Hematopoietic multipotent progenitor cell treated with erythropoietin and hydrocortisone succinate and interleukin-3 and kit ligand, for 8 days (in vitro differentiated cells): ENCODE measurements around the gene KRTAP2-4.
"Not testable (repeated sequence)": the region's sequence is repeated elsewhere in the genome, so short reads cannot be mapped to it uniquely, and the experiment has no call there.

Experiments
- DNase-seq: peaks from one replicate; pipeline ENCODE4 v3.0.0-alpha.2; 2015

The KRTAP2-4 gene

DNA sequence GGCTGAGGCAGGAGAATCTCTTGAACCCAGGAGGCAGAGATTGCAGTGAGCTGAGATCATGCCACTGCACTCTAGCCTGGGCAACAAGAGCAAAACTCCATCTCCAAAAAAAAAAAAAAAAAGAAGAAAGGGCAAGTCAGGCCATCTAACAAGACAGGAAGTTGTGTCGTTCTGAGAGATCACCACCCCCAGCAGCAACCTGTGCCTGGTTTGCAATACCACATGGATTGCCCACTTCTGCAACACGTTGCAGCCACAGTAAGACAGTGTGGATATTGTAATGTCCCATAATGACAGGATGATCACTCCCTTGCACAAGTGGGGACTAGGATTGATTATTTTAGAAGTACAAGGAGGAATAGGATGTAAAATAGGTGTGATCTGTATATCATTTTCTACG is 3.4 kb upstream of the KRTAP2-4 start:
- DNase-seq, result no peak

DNA sequence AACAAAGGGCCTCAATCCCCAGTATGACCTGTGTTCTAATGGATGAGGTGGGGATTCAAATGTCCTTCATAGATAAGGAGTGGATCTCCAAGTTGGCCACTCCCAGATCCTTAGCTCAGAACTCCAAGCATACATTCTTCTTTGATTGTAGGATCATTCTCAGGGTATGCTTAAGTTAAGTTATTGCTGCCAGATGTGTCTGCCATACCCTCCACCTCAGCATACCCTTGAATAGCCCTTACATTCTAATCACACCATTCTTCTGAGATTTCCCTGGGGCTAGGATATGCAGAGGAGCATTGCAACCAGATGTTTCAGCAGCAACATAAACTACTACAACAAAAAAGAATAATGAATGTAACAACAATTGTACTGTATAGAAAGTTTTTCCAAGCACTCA is 1.6 kb upstream of the KRTAP2-4 start:
- no peak for DNase-seq

DNA sequence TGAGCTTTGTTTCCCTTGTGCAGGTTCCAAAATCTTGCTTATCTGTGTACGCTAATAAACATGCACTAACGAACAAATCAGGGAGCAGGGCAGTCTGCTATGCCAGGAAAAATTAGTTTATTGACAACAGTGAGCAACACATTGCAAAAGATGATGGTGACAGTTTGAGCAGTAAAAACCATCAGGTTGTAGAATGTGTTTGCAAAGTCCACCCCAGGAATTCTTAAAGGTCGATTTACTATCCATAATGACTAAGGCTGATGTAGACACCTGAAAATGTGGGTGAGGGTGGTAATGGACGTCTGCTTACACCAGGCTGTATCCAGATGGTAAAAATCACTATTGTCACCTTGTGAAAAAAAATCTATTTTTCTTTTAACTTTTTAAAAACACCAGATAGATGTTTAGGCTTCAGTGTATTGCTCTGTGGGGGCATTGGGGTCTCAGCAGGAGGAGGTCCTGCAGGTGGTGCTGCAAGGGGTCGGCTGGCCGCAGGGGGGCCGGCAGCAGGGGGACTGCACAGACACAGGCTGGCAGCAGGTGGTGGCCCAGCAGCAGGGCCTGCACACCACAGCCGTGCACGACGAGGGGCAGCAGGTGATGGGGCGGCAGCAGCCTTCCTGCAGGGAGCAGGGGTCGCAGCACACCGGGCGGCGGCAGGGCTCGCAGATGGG is 526 bp downstream of the KRTAP2-4 start:
- not testable (repeated sequence) for DNase-seq

DNA sequence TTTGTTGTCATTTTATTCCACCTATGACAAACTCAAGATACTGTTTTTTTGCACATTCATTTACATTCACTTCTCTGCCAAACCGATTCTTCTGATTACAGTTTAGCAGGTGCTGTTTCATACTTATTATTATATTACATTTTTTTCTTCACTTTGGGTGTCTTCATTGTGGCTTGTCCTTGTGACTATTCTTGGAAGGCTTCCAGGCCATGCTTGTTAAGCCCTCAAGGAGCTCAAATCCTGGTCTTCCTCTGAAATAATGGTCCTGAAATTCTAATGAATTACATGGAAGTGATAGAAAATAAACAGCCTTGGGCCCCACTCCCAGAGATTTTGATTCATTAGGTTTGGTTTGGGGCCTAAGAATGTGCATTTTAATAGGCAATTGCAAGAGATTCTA is 1.4 kb downstream of the KRTAP2-4 start:
- DNase-seq, result no peak

DNA sequence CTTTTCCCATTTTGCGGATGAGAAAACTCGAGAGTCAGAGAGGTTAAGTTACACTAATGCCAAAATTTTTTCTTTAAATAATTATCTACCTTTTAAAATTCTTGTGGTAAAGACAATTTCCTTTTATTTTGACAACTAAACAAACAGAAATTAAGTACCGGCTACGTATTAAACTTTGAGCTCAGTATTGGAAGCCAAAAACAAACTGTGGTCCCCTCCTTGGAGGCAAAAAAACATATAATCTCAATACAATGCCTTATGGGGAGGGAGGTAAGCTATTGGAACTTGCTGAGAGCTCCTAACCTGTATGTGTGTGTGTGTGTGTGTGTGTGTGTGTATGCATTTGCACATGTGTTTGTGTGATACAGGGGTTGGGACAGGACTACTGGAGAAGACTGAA is 2.2 kb downstream of the KRTAP2-4 start:
- DNase-seq, result no peak

DNA sequence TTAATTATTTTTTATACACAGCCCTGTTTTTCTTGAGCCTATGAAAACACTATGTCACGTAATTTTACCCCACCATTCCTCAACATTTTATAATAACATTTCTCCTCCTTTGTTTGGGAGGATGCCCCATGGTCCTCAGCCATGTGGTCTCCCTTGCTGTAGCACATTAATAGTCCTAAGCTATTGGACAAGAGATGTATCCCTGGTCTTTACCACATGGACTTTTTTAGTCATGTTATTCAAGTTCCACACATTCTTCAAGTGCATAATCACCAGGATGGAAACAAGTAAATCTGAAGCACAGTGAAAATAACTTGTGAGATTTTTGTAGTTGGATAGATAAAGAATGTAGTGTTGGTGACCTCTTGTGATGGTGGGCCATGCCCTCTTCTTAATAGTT is 3.7 kb downstream of the KRTAP2-4 start:
- no peak for DNase-seq

DNA sequence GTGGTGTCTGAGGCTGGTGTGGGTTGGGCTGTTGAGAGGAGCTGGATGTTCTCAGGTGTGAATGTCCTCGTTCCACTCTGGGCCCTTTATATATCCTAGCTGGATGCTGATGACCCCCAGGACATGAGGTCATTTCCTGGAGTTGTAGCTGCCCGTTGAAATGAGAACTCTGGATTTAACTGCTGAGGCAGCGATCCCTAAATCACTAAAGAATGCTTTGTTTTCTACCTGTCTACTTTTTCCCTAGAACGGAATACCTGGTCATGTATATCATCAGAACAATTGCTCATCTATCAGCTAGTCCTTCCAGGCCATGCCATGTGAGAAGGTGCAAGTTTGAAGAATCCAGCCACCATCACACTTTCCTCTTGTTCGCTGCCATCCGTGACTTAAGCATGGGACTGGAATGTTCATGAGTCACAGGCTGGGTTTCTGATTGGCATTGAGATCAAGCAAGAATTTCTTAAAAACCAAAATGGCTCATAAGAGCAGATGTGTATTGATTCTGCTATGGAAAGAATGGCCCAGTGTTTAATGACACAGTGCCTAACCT is 5.6 kb downstream of the KRTAP2-4 start, which contains the start of gene KRTAP2-3:
Gene KRTAP2-3 (minus strand): TSS at position 63 of the 553 bp plus-strand sequence. CDS start 64 bp downstream, outside the sequence.
- no peak for DNase-seq

DNA sequence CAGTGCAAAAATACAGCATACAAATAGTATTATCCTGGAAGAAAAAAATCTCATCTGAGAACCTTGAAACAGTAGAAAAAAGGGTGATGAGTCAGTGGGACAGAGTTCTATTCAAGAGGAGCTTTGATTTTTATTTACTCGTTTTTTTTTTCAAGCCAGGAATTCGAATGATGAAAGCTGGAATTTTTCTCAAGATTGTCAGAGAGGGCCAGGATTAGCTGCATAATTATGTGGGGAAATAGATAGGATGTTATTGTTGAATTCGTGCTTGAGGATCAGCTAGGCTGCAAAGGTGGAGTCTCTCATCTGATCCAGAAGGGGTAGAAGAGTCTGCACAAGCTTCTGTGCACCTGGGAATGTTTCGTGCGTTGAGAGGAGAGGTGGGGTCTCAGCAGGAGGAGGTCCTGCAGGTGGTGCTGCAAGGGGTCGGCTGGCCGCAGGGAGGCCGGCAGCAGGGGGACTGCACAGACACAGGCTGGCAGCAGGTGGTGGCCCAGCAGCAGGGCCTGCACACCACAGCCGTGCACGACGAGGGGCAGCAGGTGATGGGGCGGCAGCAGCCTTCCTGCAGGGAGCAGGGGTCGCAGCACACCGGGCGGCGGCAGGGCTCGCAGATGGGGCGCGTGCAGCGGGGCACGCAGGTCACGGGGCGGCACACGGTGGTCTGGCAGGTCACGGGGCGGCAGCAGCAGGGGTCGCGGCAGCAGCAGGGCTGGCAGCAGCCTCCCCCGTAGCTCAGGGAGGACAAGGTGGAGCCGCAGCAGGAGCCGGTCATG is 6.2 kb downstream of the KRTAP2-4 start:
- not testable (repeated sequence) for DNase-seq

DNA sequence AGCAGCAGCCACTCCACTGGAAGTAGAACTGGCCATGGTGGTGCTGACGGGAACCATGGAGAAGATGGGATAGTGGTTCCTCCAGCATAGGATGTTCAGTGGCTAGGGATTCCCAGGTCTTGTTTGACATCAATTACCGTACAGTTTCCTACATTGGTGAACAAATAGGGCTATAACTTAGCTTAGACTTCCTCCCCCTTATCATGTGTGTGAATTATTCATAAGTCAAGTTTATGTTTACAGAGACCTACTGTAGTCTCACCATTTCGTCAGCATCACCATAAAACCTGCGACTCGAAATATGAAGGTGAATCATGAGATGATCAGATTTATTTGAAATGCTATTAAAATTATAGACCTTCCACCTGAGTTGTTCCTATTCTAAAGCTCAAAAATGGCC is 6.9 kb downstream of the KRTAP2-4 start:
- no peak for DNase-seq

DNA sequence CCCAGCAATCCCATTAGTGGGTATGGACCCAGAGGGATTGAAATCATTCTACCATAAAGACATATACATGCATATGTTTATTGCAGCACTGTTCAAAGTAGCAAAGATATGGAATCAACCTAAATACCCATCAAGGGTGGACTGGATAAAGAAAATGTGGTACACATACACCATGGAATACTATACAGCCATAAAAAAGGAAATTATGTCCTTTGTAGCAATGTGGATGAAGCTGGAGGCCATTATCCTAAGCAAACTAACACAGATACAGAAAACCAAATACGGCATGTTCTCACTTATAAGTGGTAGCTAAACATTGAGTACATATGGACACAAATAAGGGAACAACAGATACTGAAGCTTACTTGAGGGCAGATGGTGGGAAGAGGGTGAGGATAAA is 8.1 kb downstream of the KRTAP2-4 start:
- DNase-seq, result no peak

DNA sequence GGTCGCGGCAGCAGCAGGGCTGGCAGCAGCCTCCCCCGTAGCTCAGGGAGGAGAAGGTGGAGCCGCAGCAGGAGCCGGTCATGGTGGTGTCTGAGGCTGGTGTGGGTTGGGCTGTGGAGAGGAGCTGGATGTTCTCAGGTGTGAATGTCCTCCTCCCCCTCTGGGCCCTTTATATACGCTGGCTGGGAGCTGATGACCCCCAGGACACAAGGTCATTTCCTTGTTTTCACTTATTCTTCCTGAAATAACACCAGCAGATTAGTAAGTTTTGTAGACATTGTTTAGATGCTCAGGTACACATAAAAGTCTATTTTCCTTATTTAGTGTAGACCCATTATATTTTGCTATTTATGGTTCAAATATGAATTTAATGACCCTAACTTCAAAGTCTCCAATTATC is 10.5 kb downstream of the KRTAP2-4 start, which contains the start of gene KRTAP2-2:
Gene KRTAP2-2 (minus strand): TSS at position 101 of the 400 bp plus-strand sequence. CDS start 19 bp downstream, at position 82.
- not testable (repeated sequence) for DNase-seq

DNA sequence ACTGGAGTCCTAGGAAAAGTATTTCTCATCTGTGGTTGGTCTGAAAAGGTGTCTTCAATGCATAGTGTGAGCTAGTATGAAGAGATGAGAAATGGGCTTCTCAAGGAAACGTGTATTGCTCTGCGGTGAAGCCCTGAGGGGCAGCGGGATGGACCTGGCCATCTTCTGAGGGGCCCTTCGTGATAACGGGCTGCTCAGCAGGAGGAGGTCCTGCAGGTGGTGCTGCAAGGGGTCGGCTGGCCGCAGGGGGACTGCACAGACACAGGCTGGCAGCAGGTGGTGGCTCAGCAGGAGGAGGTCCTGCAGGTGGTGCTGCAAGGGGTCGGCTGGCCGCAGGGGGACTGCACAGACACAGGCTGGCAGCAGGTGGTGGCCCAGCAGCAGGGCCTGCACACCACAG is 11.1 kb downstream of the KRTAP2-4 start:
- not testable (repeated sequence) for DNase-seq

DNA sequence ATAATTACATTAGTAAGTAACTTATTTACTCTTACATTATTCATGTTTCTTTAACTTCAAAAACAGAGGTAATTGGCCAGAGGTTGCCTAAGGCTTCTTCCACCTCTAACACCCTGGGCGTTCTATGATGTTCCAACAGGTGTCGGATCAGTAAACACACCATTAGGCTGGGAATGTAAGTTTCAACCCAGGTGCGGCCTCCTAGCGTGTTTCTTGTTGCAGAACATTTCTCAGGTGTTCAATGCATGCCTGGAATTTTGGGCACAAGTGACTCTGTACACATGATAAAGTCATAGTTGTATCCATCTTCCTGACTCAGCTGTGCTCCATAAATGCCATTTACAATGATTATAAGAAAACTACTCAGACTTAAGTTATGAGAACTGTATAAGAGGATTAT is 11.7 kb downstream of the KRTAP2-4 start:
- DNase-seq, result no peak

DNA sequence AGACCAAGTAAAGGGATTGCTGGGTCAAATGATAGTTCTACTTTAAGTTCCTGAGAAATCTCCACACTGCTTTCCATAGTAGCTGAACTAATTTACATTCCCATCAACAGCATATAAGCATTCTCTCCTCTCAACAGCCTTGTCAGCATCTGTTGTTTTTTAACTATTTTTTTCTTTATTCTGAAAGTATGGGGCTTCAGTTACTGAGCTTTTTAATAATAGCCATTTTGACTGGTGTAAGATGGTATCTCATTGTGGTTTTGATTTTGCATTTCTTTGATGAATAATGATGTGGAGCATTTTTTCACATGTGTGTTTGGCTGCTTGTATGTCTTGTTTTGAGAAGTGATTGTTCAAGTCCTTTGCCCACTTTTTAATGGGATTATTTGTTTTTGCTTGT is 13.1 kb downstream of the KRTAP2-4 start:
- no peak for DNase-seq

DNA sequence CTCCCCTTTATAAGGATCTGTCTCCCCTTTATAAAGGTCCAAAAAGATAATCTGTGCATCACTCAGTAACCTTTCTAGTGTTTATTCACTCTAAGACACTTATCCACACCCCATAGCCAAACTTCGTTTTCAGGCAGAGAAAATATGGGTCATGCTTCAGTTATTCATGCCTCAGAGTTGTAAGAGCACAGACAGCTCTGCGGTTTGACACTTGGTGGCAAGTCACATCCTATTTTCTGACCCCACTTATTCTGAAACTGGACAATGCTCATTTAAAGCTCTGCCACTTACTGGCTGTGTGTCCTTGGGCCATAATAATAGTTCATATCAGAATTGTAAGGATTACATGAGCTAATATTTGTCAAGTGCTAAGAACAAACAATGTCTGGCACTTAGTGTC is 16.6 kb downstream of the KRTAP2-4 start:
- no peak for DNase-seq

DNA sequence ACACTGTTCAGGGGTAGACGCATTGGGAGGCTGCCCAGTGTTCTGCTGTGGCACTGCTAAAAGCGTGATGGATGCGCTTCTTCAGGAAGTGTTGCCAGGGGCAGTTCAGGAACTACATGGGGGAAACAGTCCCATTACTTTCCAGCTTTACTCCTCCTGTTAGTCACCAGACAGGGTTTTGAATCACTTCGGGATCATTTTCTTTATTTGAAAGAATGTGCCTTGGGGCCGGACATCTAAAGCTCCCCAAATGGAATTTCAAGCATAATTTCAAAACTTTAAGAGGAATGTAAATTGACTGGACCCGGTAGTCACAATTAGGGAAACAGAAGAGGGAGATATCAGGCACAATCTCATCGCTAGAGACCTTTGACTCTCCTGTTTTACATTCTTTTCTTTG is 17.2 kb downstream of the KRTAP2-4 start:
- no peak for DNase-seq

DNA sequence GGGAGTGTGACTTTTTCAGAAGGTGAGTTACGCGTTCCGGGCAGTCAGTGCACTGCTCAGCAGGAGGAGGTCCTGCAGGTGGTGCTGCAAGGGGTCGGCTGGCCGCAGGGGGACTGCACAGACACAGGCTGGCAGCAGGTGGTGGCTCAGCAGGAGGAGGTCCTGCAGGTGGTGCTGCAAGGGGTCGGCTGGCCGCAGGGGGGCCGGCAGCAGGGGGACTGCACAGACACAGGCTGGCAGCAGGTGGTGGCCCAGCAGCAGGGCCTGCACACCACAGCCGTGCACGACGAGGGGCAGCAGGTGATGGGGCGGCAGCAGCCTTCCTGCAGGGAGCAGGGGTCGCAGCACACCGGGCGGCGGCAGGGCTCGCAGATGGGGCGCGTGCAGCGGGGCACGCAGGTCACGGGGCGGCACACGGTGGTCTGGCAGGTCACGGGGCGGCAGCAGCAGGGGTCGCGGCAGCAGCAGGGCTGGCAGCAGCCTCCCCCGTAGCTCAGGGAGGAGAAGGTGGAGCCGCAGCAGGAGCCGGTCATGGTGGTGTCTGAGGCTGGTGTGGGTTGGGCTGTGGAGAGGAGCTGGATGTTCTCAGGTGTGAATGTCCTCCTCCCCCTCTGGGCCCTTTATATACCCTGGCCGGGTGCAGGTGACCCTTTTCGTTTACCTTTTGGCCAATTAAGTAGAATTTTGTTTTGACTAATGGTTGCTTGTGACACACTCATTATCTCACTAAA is 18.8 kb downstream of the KRTAP2-4 start, which contains the start of gene KRTAP2-1:
Gene KRTAP2-1 (minus strand): TSS at position 582 of the 731 bp plus-strand sequence. CDS start 49 bp downstream, at position 533.
- not testable (repeated sequence) for DNase-seq

DNA sequence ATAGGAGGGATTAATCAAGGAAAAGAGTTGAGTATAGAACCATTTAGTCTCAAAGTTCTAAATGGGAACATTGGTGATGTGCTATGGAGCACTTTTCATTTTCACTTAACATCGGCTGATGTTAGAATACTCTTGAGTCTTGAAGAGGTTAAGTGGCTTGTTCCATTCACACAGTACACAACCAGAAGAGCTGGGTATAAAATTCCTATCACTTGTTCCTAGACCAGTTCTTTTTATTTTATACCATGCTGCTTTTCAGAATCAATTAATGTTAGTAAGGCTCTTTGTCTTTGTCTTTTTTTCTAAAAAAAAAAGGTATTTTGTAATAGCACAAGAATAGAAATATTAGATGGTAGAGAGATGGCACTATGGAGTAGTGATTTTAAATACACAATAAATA is 22.7 kb downstream of the KRTAP2-4 start:
- no peak for DNase-seq

DNA sequence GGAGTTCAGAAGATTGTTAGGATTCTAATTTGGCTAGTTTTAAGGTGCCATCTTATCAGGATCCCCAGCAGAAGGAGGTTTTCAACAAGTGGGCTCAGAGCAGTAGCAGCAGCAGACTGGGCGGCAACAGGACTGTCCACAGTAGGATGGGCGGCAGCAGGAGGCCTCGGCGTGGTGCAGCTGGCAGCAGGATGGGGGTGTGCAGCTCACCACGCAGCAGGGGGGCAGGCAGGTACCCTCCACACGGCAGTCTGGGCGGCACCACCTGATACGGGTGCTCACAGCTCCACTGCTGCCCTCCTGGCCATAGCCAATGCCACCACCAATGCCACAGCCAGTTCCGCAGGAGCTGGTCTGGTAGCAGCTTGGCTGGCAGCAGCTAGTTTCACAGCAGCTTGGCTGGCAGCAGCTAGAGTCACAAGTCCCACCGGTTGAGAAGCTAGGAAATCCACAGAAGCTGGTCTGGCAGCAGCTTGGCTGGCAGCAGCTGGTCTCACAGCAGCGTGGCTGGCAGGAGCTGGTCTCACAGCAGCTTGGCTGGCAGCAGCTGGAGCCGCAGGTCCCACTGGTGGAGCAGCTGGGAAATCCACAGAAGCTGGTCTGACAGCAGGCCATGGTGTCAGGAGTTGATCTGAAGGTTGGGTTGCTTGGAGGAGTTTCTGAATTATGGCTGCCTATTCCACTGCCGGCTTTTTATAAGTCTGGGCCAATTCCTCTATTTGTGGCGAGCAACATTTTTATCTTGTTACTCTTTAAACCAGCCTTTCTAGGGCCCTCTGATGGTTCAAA is 24.7 kb downstream of the KRTAP2-4 start, which contains the start of gene KRTAP1-1:
Gene KRTAP1-1 (minus strand): TSS at position 668 of the 789 bp plus-strand sequence. CDS start 53 bp downstream, at position 615.
- not testable (repeated sequence) for DNase-seq

DNA sequence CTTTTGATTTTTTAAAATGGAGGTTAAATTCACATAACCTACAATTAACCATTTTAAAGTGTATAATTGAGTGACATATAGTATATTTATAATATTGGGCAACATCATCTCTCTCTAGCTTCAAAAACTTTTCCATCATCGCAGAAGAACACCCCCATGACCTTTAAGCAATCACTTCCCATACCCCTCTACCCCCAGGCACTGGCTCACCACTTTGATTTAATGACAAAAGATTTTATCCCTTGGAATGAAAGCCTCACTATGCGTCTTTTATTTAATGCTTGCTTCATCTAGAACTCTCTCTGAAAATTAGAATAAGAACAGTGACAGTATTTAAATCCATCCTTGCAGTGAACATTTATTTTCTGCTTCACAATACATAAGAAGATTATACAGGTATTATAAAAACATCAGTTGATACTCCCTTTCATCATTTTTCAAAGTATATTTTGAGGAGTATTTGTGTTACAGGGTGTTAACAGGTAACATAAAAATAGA is 27.8 kb downstream of the KRTAP2-4 start:
- no peak for DNase-seq

DNA sequence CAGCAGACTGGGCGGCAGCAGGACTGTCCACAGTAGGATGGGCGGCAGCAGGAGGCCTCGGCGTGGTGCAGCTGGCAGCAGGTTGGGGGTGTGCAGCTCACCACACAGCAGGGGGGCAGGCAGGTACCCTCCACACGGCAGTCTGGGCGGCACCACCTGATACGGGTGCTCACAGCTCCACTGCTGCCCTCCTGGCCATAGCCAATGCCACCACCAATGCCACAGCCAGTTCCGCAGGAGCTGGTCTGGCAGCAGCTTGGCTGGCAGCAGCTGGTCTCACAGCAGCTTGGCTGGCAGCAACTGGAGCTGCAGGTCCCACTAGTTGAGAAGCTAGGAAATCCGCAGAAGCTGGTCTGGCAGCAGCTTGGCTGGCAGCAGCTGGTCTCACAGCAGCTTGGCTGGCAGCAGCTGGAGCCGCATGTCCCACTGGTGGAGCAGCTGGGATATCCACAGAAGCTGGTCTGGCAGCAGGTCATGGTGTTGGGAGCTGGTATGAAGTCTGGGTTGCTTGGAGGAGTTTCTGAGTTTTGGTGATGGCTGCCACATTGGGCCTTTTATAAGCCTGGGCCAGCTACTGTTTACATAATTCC is 31.2 kb downstream of the KRTAP2-4 start, which contains the start of gene KRTAP1-3:
Gene KRTAP1-3 (minus strand): TSS at position 529 of the 590 bp plus-strand sequence. CDS start 53 bp downstream, at position 476.
- DNase-seq, result not testable (repeated sequence)
